ENCODE results near the gene RCOR2.
"Not testable (repeated sequence)": the region's sequence is repeated elsewhere in the genome, so short reads cannot be mapped to it uniquely, and the experiment has no call there.

Gene RCOR2

GRCh38 chr11:63876616-63877015 is 40.3 kb downstream of the RCOR2 start:
- DNase-seq (ENCODE audit: low spot score), result no peak

- no peak for DNase-seq (ENCODE audit: low spot score)
Measured at GRCh38 chr11:63875506-63876065, 41.4 kb downstream of the RCOR2 start.

- DNase-seq (ENCODE audit: low spot score), result no peak
Measured at GRCh38 chr11:63874511-63874910, 42.5 kb downstream of the RCOR2 start.

- no peak for DNase-seq (ENCODE audit: low spot score)
Measured at GRCh38 chr11:63873311-63873710, 43.7 kb downstream of the RCOR2 start.

- DNase-seq (ENCODE audit: low spot score), result no peak
Measured at GRCh38 chr11:63872800-63873197, 44.2 kb downstream of the RCOR2 start.

GRCh38 chr11:63871962-63872799 is 44.8 kb downstream of the RCOR2 start:
- peak; percentile 38 for DNase-seq (ENCODE audit: low spot score)

- DNase-seq (ENCODE audit: low spot score), result no peak
Measured at GRCh38 chr11:63870351-63871140, 46.4 kb downstream of the RCOR2 start.

- DNase-seq (ENCODE audit: low spot score), result peak; percentile 70
Measured at GRCh38 chr11:63869683-63870082, 47.3 kb downstream of the RCOR2 start.

- DNase-seq (ENCODE audit: low spot score), result no peak
Measured at GRCh38 chr11:63869171-63869591, 47.8 kb downstream of the RCOR2 start.

GRCh38 chr11:63868399-63869064 is 48.4 kb downstream of the RCOR2 start:
- no peak for DNase-seq (ENCODE audit: low spot score)

GRCh38 chr11:63867511-63867910 is 49.5 kb downstream of the RCOR2 start:
- no peak for DNase-seq (ENCODE audit: low spot score)

GRCh38 chr11:63866211-63866610 is 50.8 kb downstream of the RCOR2 start:
- peak; percentile 82 for DNase-seq (ENCODE audit: low spot score)

- not testable (repeated sequence) for DNase-seq (ENCODE audit: low spot score)
Measured at GRCh38 chr11:63863620-63864019, 53.3 kb downstream of the RCOR2 start.

- no peak for DNase-seq (ENCODE audit: low spot score)
Measured at GRCh38 chr11:63862923-63863322, 54.0 kb downstream of the RCOR2 start.
